Neural progenitor cell (in vitro differentiated cells): ENCODE measurements around the gene AUTS2. TPM values are rescaled to one million over a fixed set of nuclear protein-coding genes. Genes with fewer than 3 reads are reported as not detected.

Experiments
- DNase-seq: peaks from one replicate; pipeline ENCODE4 v3.0.0-alpha.2; 2016; ENCODE audit warnings: low spot score
- H2AFZ ChIP-seq: fragments of 200-600 bp; sonication (generic); replicated peaks from 2 replicates; pipeline ENCODE4 v1.6.1; 2016; ENCODE audit warnings: antibody characterized with exemption
- H3F3A ChIP-seq: fragments of 200-600 bp; sonication (generic); 2 replicates; pipeline ENCODE4 v1.6.1; 2016; ENCODE audit warnings: antibody characterized with exemption, low read depth
- H3K27ac ChIP-seq: fragments of 200-600 bp; sonication (generic); 2 replicates; pipeline ENCODE4 v1.5.1; 2016; ENCODE audit warnings: mild to moderate bottlenecking
- H3K27me3 ChIP-seq: fragments of 200-600 bp; sonication (generic); 2 replicates; pipeline ENCODE4 v1.6.1; 2016; ENCODE audit warnings: mild to moderate bottlenecking, moderate library complexity
- H3K36me3 ChIP-seq: fragments of 200-600 bp; sonication (generic); 2 replicates; pipeline ENCODE4 v1.5.1; 2016
- H3K4me1 ChIP-seq: fragments of 200-600 bp; sonication (generic); 2 replicates; pipeline ENCODE4 v1.6.1; 2016; ENCODE audit warnings: mixed run types
- H3K4me2 ChIP-seq: fragments of 200-600 bp; sonication (generic); 2 replicates; pipeline ENCODE4 v1.6.1; 2016
- H3K4me3 ChIP-seq: fragments of 200-600 bp; sonication (generic); 2 replicates; pipeline ENCODE4 v1.5.1; 2016
- H3K79me2 ChIP-seq: fragments of 200-600 bp; sonication (generic); 2 replicates; pipeline ENCODE4 v1.6.1; 2016; ENCODE audit warnings: low read depth
- H3K9ac ChIP-seq: fragments of 200-600 bp; sonication (generic); 2 replicates; pipeline ENCODE4 v1.6.1; 2016
- H3K9me3 ChIP-seq: fragments of 200-600 bp; sonication (generic); 2 replicates; pipeline ENCODE4 v1.5.1; 2016; ENCODE audit warnings: low read depth
- H4K20me1 ChIP-seq: fragments of 200-600 bp; sonication (generic); 2 replicates; pipeline ENCODE4 v1.6.1; 2016; ENCODE audit warnings: low read depth
- H3K27ac Mint-ChIP-seq: 3 replicates; pipeline ENCODE4 v1.8.0; 2021; ENCODE audit warnings: mixed read lengths
- H3K27me3 Mint-ChIP-seq: 2 replicates; pipeline ENCODE4 v1.8.0; 2022; ENCODE audit warnings: low read depth, mild to moderate bottlenecking, inconsistent platforms, moderate library complexity, mixed read lengths; ENCODE audit not compliant: insufficient read depth
- H3K36me3 Mint-ChIP-seq: 3 replicates; pipeline ENCODE4 v1.8.0; 2021; ENCODE audit warnings: mixed read lengths
- H3K4me1 Mint-ChIP-seq: 3 replicates; pipeline ENCODE4 v1.8.0; 2021; ENCODE audit warnings: mixed read lengths
- H3K4me3 Mint-ChIP-seq: 3 replicates; pipeline ENCODE4 v1.8.0; 2021; ENCODE audit warnings: mild to moderate bottlenecking, moderate library complexity, mixed read lengths
- H3K9me3 Mint-ChIP-seq: 3 replicates; pipeline ENCODE4 v1.8.0; 2020; ENCODE audit warnings: mixed read lengths
- CTCF ChIP-seq: fragments of 200-600 bp; sonication (generic); IDR thresholded peaks from 2 replicates; pipeline ENCODE4 v1.5.1; 2017; ENCODE audit warnings: antibody characterized with exemption, mild to moderate bottlenecking
- EZH2 ChIP-seq: fragments of 200-600 bp; sonication (generic); IDR thresholded peaks from 2 replicates; pipeline ENCODE4 v1.6.1; 2017; ENCODE audit warnings: antibody characterized with exemption, mild to moderate bottlenecking, moderate library complexity
- EZH2phosphoT487 ChIP-seq: fragments of 200-600 bp; sonication (generic); IDR thresholded peaks from 2 replicates; pipeline ENCODE4 v1.6.1; 2017; ENCODE audit warnings: antibody characterized with exemption
- total RNA-seq: library from RNA; depleted of rRNA; stranded (reverse); fragments of >200 nt; gene quantifications from 2 replicates; pipeline ENCODE4 v1.2.3, GENCODE V29; 2015; ENCODE audit warnings: low replicate concordance

Gene AUTS2
- total RNA-seq, 1 donor from 2014 or later, result 50.0 TPM

DNA sequence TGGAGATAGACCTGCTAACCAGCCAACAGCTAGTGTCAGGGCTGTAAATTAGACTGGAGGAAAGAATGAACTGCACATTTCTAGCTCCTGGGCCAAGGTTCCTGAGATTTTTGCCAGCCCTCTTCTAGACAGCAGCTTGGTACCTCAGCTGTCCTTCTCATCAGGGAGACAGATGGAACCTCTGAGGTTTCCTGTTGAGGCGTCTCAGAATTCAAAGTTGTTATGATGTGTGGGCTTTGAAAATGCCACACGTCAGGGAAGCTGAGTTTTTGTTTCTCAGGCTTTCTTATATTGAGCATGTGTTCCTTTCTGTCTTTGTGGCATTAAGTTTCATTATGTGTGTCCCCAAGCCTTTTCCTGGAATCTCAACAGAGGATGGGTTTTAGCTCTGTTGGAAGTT lies 736.6 kb downstream of the AUTS2 start:
- H3K4me2 ChIP-seq, result peak overlapping the region; percentile 4
- H3F3A ChIP-seq, result peaks cover 21% of the 10 kb centered on the region
- no peak overlapping the region for H2AFZ ChIP-seq
- no peaks in the 10 kb centered on the region for H4K20me1 ChIP-seq
- H3K4me1 ChIP-seq, result peaks cover 32% of the 10 kb centered on the region
- no peak overlapping the region for H3K4me3 ChIP-seq
- TF ChIP-seq EZH2phosphoT487, result no peak
- no peak for TF ChIP-seq CTCF
- no peak for TF ChIP-seq EZH2
- Mint-ChIP-seq H3K4me3 (no peak overlapping the region), H3K4me1 (peaks cover 20% of the 10 kb centered on the region), H3K9me3 (peaks cover 22% of the 10 kb centered on the region), H3K27me3 (no peaks in the 10 kb centered on the region), H3K27ac (no peak overlapping the region), H3K36me3 (peaks cover 17% of the 10 kb centered on the region)
- DNase-seq, result no peak
- no peaks in the 10 kb centered on the region for H3K9me3 ChIP-seq
- H3K36me3 ChIP-seq, result no peaks in the 10 kb centered on the region
- H3K27ac ChIP-seq, result peak overlapping the region; percentile 15
- H3K79me2 ChIP-seq, result no peaks in the 10 kb centered on the region
- no peaks in the 10 kb centered on the region for H3K27me3 ChIP-seq
- no peak overlapping the region for H3K9ac ChIP-seq

DNA sequence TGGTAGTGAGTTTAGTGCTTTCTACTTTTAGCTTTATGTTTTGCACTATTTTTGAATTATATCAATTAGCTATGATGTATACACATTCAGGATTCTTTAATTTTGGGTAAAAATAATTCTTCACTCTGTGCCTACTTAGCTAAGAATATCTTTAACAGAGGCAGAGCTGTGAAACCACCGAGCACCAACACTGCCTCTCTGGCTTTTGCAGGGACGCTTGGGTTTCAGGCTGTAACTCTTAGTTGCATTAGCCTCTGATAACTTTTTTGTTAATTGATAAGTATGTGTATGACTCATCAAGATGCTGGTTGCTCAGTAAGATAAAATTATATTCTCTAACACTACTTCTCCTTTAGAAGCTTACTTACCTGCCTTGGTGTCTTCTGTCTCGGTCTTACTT lies 738.3 kb downstream of the AUTS2 start:
- H3K9me3 Mint-ChIP-seq, result peaks cover 13% of the 10 kb centered on the region

GRCh38 chr7:70338015-70338414 lies 739.7 kb downstream of the AUTS2 start:
- Histone ChIP-seq H3K4me1 (peaks cover 57% of the 10 kb centered on the region), H3K36me3 (no peaks in the 10 kb centered on the region), H3K9ac (no peak overlapping the region), H3F3A (peaks cover 43% of the 10 kb centered on the region), H3K4me3 (no peak overlapping the region), H3K27me3 (peaks cover 8% of the 10 kb centered on the region), H3K9me3 (no peaks in the 10 kb centered on the region), H3K27ac (no peak overlapping the region), H4K20me1 (peaks cover 6% of the 10 kb centered on the region), H3K79me2 (no peaks in the 10 kb centered on the region), H2AFZ (no peak overlapping the region), H3K4me2 (no peak overlapping the region)
- Mint-ChIP-seq H3K4me3 (no peak overlapping the region), H3K4me1 (peaks cover 29% of the 10 kb centered on the region), H3K27ac (no peak overlapping the region), H3K27me3 (no peaks in the 10 kb centered on the region), H3K9me3 (peaks cover 2% of the 10 kb centered on the region), H3K36me3 (peaks cover 1% of the 10 kb centered on the region)
- no peak for TF ChIP-seq EZH2
- DNase-seq, result no peak

More for the DNA sequence above, 738.3 kb downstream of the AUTS2 start:
- H3K36me3 Mint-ChIP-seq, result peaks cover 6% of the 10 kb centered on the region
- no peaks in the 10 kb centered on the region for H3K36me3 ChIP-seq
- DNase-seq, result no peak
- H4K20me1 ChIP-seq, result no peaks in the 10 kb centered on the region
- H3K9me3 ChIP-seq, result no peaks in the 10 kb centered on the region
- H3K9ac ChIP-seq, result no peak overlapping the region
- TF ChIP-seq EZH2phosphoT487 (no peak), EZH2 (no peak), CTCF (no peak)
- no peak overlapping the region for H3K4me3 Mint-ChIP-seq
- H3K27me3 ChIP-seq, result peaks cover 8% of the 10 kb centered on the region
- peaks cover 42% of the 10 kb centered on the region for H3K4me1 ChIP-seq
- no peaks in the 10 kb centered on the region for H3K27me3 Mint-ChIP-seq
- peaks cover 23% of the 10 kb centered on the region for H3K4me1 Mint-ChIP-seq
- H3K4me2 ChIP-seq, result no peak overlapping the region
- H3K27ac ChIP-seq, result no peak overlapping the region
- no peaks in the 10 kb centered on the region for H3K79me2 ChIP-seq
- peaks cover 28% of the 10 kb centered on the region for H3F3A ChIP-seq
- H2AFZ ChIP-seq, result no peak overlapping the region
- no peak overlapping the region for H3K27ac Mint-ChIP-seq
- no peak overlapping the region for H3K4me3 ChIP-seq

DNA sequence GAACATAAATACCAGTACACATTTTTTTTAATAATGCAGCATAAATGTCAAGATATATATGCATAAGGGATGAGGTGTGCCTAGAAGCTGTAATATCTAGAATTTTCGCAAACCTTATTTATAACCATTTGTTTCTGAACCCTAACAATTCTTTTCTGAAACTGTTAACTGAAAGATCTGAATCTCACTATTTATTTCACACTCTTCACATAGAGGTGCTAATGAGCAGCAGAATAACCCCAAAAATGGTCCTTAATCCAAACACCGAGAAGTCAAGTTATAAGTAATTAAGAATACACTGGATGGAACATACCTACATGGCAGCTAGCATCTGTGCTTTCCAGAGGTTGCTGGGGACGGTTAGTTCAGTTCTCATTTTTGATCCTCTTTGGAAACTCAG lies 742.0 kb downstream of the AUTS2 start:
- Mint-ChIP-seq H3K36me3 (no peaks in the 10 kb centered on the region), H3K4me3 (no peak overlapping the region), H3K27ac (no peak overlapping the region), H3K9me3 (no peaks in the 10 kb centered on the region), H3K4me1 (peaks cover 36% of the 10 kb centered on the region), H3K27me3 (no peaks in the 10 kb centered on the region)
- Histone ChIP-seq H3K9ac (no peak overlapping the region), H3K4me1 (peaks cover 70% of the 10 kb centered on the region), H3F3A (peaks cover 59% of the 10 kb centered on the region), H3K4me2 (no peak overlapping the region), H3K27me3 (peaks cover 23% of the 10 kb centered on the region), H4K20me1 (peaks cover 26% of the 10 kb centered on the region), H2AFZ (no peak overlapping the region), H3K36me3 (no peaks in the 10 kb centered on the region), H3K9me3 (no peaks in the 10 kb centered on the region), H3K79me2 (no peaks in the 10 kb centered on the region), H3K27ac (no peak overlapping the region), H3K4me3 (no peak overlapping the region)
- DNase-seq, result no peak
- TF ChIP-seq EZH2 (no peak), EZH2phosphoT487 (no peak), CTCF (no peak)
